ENCODE data around the gene CLSTN1.

DNA sequence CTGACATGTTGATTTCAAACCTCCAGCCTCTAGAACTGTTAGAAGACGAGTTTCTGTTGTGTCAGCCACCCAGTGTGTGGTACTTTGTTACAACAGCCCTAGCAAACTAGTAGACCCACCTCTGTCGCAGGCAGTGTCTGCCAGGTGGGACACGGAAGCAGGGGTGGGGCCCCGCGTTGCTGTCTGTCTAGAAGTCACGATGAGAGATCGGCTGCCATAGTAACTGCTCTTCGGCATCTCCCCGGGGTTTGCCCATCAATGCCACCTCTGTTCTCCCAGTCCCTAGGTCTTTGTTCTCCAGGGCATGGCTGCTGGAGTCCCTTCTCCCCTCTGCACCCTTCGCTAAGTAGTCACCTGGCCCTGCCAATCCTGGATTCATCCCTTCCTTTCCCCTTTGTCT is 15.2 kb upstream of the CLSTN1 start:
- TF ChIP-seq, protein P1, sequence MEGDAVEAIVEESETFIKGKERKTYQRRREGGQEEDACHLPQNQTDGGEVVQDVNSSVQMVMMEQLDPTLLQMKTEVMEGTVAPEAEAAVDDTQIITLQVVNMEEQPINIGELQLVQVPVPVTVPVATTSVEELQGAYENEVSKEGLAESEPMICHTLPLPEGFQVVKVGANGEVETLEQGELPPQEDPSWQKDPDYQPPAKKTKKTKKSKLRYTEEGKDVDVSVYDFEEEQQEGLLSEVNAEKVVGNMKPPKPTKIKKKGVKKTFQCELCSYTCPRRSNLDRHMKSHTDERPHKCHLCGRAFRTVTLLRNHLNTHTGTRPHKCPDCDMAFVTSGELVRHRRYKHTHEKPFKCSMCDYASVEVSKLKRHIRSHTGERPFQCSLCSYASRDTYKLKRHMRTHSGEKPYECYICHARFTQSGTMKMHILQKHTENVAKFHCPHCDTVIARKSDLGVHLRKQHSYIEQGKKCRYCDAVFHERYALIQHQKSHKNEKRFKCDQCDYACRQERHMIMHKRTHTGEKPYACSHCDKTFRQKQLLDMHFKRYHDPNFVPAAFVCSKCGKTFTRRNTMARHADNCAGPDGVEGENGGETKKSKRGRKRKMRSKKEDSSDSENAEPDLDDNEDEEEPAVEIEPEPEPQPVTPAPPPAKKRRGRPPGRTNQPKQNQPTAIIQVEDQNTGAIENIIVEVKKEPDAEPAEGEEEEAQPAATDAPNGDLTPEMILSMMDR (IDR thresholded peaks at IDR 0.05 in 8 of 11, conservative IDR thresholded peaks at IDR 0.05 in 3 of 11) = no peak
- no peak for TF ChIP-seq POLR2A (IDR thresholded peaks at IDR 0.05)

Measured in spleen (tissue), 7 donors.